Measurements from ENCODE around the gene MOGAT3. TPM values are rescaled to one million over a fixed set of nuclear protein-coding genes. Genes with fewer than 3 reads are reported as not detected.

MOGAT3 gene
- total and polyA plus RNA-seq, 2 of the 4 experiments (the other 2 are of a cell fraction): not detected

DNA sequence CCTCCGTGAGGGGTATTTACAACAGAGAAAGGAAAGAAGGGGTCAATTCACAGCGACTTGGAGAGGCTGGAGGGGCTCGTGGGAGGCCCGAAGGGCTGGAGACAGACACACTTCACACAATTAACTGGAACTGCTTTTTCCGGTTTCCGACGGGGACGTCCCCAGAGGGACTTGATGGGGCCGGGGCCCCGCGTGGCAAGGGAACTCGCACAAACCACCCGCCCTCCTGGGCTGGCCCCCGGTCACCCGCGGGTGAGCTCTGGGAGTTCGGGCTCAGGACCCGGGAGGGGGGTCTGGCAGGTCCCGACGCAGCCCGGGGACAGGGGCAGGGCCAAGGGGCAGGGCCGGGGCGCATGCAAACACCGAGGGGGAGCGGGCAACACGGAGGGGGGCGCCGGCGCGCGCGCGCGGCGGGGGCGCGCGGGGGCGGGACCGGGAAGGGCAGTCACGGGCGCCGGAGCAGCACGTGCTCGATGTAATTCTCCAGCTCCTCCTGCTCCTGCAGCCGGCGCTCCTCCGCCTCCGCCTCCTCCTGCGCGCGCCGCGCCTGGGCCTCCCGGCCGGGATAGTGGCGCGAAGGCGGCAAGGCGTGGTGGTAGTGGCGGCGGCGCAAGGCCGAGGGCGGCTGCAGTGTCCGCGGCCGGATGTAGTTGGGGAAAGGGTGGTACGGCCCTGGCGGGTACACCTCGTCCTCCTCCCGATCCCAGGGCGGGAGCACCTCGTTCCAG lies 38.1 kb downstream of the MOGAT3 start (continued):
- TF ChIP-seq CHD1 (IDR thresholded peaks at IDR 0.05; ENCODE audit: low read depth, low read length): no peak
- TF ChIP-seq MAFK (IDR thresholded peaks at IDR 0.05; ENCODE audit: low read depth, low read length): no peak

GRCh38 chr7:101161692-101162471 lies 39.0 kb downstream of the MOGAT3 start:
- no peak overlapping the region for H4K5ac ChIP-seq (ENCODE audit: low read depth, low read length)
- peaks cover 3% of the 10 kb centered on the region; the same call in 1 of the 2 replicates for H3K9me1 ChIP-seq (ENCODE audit: insufficient read depth, low read length)
- H3K27ac ChIP-seq (ENCODE audit: insufficient read depth, low read length): no peak overlapping the region
- H3K9me3 ChIP-seq (ENCODE audit: control insufficient read depth, insufficient read depth, low read length): no peaks in the 10 kb centered on the region
- intact Hi-C loops (cut with micrococcal nuclease) (no loop called here), dilution Hi-C loops (cut with HindIII; ENCODE audit: low sequenced_read_pairs, unreplicated experiment) (no loop called here), in situ Hi-C loops (cut with MboI; ENCODE audit: low sequenced_read_pairs) (no loop called here)
- ChIA-PET CTCF (interaction anchor here (1.3 kb wide), 1 partner anchor 31 kb away, joined by 3 read pairs; no protein-coding TSS in a partner anchor), POLR2A (ENCODE audit: unreplicated experiment) (no interaction called here)
- peaks cover 21% of the 10 kb centered on the region for H4K20me1 ChIP-seq (ENCODE audit: insufficient read depth, low read length)
- no peak overlapping the region for H3K4ac ChIP-seq (ENCODE audit: low read depth, low read length)
- H3K79me1 ChIP-seq (ENCODE audit: low read depth in 1 of 2, low read length in 2 of 2): peaks cover 0 to 19% of the 10 kb centered on the region in 2 experiments; a peak in 2 of 4 replicates
- no peak overlapping the region for H3K4me3 ChIP-seq (ENCODE audit: insufficient read depth, low read depth, low read length)
- peak overlapping the region; percentile 61 for H2AK9ac ChIP-seq (replicated peaks; ENCODE audit: low read depth, low read length, poor library complexity)
- no peak overlapping the region for H2BK20ac ChIP-seq (ENCODE audit: low read depth, low read length)
- H3K27me3 ChIP-seq (ENCODE audit: control insufficient read depth, insufficient read depth, low read length): peaks cover 10% of the 10 kb centered on the region; the same call in 1 of the 2 replicates
- no peak overlapping the region for H3K56ac ChIP-seq (ENCODE audit: extremely low read depth, insufficient read depth, low read length)
- H2BK120ac ChIP-seq (ENCODE audit: low read depth, low read length): no peak overlapping the region
- WGBS, 2 experiments (ENCODE audit: extremely low coverage in 2 of 2, insufficient read length in 1 of 2): 71% methylated on average over 8 of the region's 17 CpGs; no CpG with 5 or more reads in 1 of the 2 experiments
- DNase-seq (no peak), ATAC-seq (ENCODE audit: low read depth) (no peak)
- H4K8ac ChIP-seq (ENCODE audit: low read depth in 2 of 2, low read length in 2 of 2): no peak overlapping the region
- no peak overlapping the region for H3K14ac ChIP-seq (replicated peaks; ENCODE audit: low read depth, low read length)
- H3K23ac ChIP-seq (ENCODE audit: low read depth, low read length): no peak overlapping the region
- peaks cover 25% of the 10 kb centered on the region for H3K36me3 ChIP-seq (ENCODE audit: control insufficient read depth, insufficient read depth, low read length)
- H3K9ac ChIP-seq (ENCODE audit: low read depth, low read length): no peak overlapping the region
- no peak overlapping the region; the same call in 1 of the 2 replicates for H2AK5ac ChIP-seq (ENCODE audit: low read depth, low read length)
- H3K18ac ChIP-seq (ENCODE audit: low read depth, low read length): no peak overlapping the region
- H3K4me2 ChIP-seq (ENCODE audit: low read depth, low read length): no peak overlapping the region
- no TSS peak for BruUV-seq (replicated peaks)
- H2AFZ ChIP-seq (replicated peaks; ENCODE audit: low read length, poor library complexity): no peak overlapping the region
- H2BK15ac ChIP-seq (ENCODE audit: low read depth, low read length): no peak overlapping the region
- H3K4me1 ChIP-seq (ENCODE audit: control insufficient read depth, insufficient read depth, low read length): peaks cover 11% of the 10 kb centered on the region
- H2BK5ac ChIP-seq (ENCODE audit: low read depth, low read length, poor library complexity, severe bottlenecking): no peak overlapping the region
- no peak overlapping the region for H4K91ac ChIP-seq (ENCODE audit: insufficient read depth, low read depth, low read length)
- TF ChIP-seq CTCF (conservative IDR thresholded peaks at IDR 0.05; ENCODE audit: low read depth, low read length): no peak
- TF ChIP-seq BHLHE40 (IDR thresholded peaks at IDR 0.05; ENCODE audit: low read depth, low read length): no peak
- no peak for TF ChIP-seq USF2 (IDR thresholded peaks at IDR 0.05; ENCODE audit: low read depth, low read length)
- no peak for TF ChIP-seq POLR2A (IDR thresholded peaks at IDR 0.05; ENCODE audit: low read depth, low read length)
- TF ChIP-seq RCOR1 (IDR thresholded peaks at IDR 0.05; ENCODE audit: insufficient replicate concordance, low read length): no peak
- TF ChIP-seq CHD1 (IDR thresholded peaks at IDR 0.05; ENCODE audit: low read depth, low read length): no peak
- no peak for TF ChIP-seq CEBPB (IDR thresholded peaks at IDR 0.05; ENCODE audit: low read depth, low read length)
- TF ChIP-seq NFE2L2 (IDR thresholded peaks at IDR 0.05; ENCODE audit: low read depth, low read length): no peak
- TF ChIP-seq SMC3 (IDR thresholded peaks at IDR 0.05; ENCODE audit: low read depth, low read length): no peak
- TF ChIP-seq ELK1 (IDR thresholded peaks at IDR 0.05; ENCODE audit: borderline replicate concordance, low read depth, low read length): no peak

Measured in IMR-90 (cell line).